WTC11 (cell line): ENCODE data around the gene SPI1. TPM values are rescaled to one million over a fixed set of nuclear protein-coding genes. Genes with fewer than 3 reads are reported as not detected.

Source experiments
- ATAC-seq: fragments of 200-7000 bp; cut with Tn5 transposase; 2 replicates; pipeline ENCODE4 v1.10.0; 2021; ENCODE audit warnings: mild to moderate bottlenecking, moderate library complexity
- CTCF ChIA-PET: fragments of 300-600 bp; sonication (Branson Sonifier 250); formaldehyde crosslinking; loops from one replicate; lab custom pipeline; 2021; ENCODE audit warnings: antibody characterized with exemption; lab: Charles Lee
- POLR2A ChIA-PET: fragments of 350-600 bp; sonication (Branson Sonifier 250); formaldehyde crosslinking; loops from one replicate; lab custom pipeline; 2021; ENCODE audit warnings: antibody characterized with exemption; lab: Charles Lee
- DNase-seq: peaks from one replicate; pipeline ENCODE4 v3.0.0; 2021; ENCODE audit warnings: low spot score
- H3K27ac Mint-ChIP-seq: 2 replicates; pipeline ENCODE4 v1.8.0; 2021; ENCODE audit warnings: mixed read lengths
- H3K27me3 Mint-ChIP-seq: 2 replicates; pipeline ENCODE4 v1.8.0; 2021; ENCODE audit warnings: low read depth, mild to moderate bottlenecking, moderate library complexity, mixed read lengths
- H3K36me3 Mint-ChIP-seq: 2 replicates; pipeline ENCODE4 v1.8.0; 2021; ENCODE audit warnings: mixed read lengths
- H3K4me1 Mint-ChIP-seq: 2 replicates; pipeline ENCODE4 v1.8.0; 2022; ENCODE audit warnings: mixed read lengths
- H3K4me3 Mint-ChIP-seq: 2 replicates; pipeline ENCODE4 v1.8.0; 2021; ENCODE audit warnings: mild to moderate bottlenecking, moderate library complexity, mixed read lengths
- H3K9me3 Mint-ChIP-seq: 2 replicates; pipeline ENCODE4 v1.8.0; 2021; ENCODE audit warnings: mixed read lengths
- ARID4B ChIP-seq: sonication (generic); formaldehyde crosslinking; IDR thresholded peaks from 2 replicates; pipeline ENCODE4 v1.8.0; 2023; ENCODE audit warnings: missing genetic modification reagents, mild to moderate bottlenecking, borderline replicate concordance
- ATF6 ChIP-seq: sonication (generic); formaldehyde crosslinking; IDR thresholded peaks from 2 replicates; pipeline ENCODE4 v1.8.1; 2023; ENCODE audit warnings: mild to moderate bottlenecking, missing genetic modification reagents
- CREM ChIP-seq: sonication (generic); formaldehyde crosslinking; IDR thresholded peaks from 2 replicates; pipeline ENCODE4 v1.8.1; 2022; ENCODE audit warnings: mild to moderate bottlenecking, missing genetic modification reagents, moderate library complexity
- E2F1 ChIP-seq: sonication (generic); formaldehyde crosslinking; IDR thresholded peaks from 2 replicates; pipeline ENCODE4 v1.8.0; 2022; ENCODE audit warnings: mild to moderate bottlenecking, missing genetic modification reagents
- ELF4 ChIP-seq: sonication (generic); formaldehyde crosslinking; IDR thresholded peaks from 2 replicates; pipeline ENCODE4 v1.8.1; 2022; ENCODE audit warnings: low read depth, mild to moderate bottlenecking, moderate library complexity, missing genetic modification reagents
- FOXJ3 ChIP-seq: sonication (generic); formaldehyde crosslinking; IDR thresholded peaks from 2 replicates; pipeline ENCODE4 v1.9.0; 2021; ENCODE audit warnings: missing genetic modification reagents, mild to moderate bottlenecking, borderline replicate concordance
- FOXP4 ChIP-seq: sonication (generic); formaldehyde crosslinking; IDR thresholded peaks from 2 replicates; pipeline ENCODE4 v1.8.0; 2022; ENCODE audit warnings: mild to moderate bottlenecking, missing genetic modification reagents
- GABPB1 ChIP-seq: sonication (generic); formaldehyde crosslinking; IDR thresholded peaks from 2 replicates; pipeline ENCODE4 v1.8.1; 2023; ENCODE audit warnings: mild to moderate bottlenecking, missing genetic modification reagents
- GRHL2 ChIP-seq: fragments of 250-450 bp; sonication (Bioruptor Pico); IDR thresholded peaks from 2 replicates; pipeline ENCODE4 v1.8.0; 2022; ENCODE audit warnings: mild to moderate bottlenecking, moderate library complexity; ENCODE audit not compliant: insufficient replicate concordance, severe bottlenecking
- NFYB ChIP-seq: sonication (generic); formaldehyde crosslinking; conservative IDR thresholded peaks from 2 replicates; pipeline ENCODE4 v1.8.0; 2022; ENCODE audit warnings: low read depth, missing genetic modification reagents
- SP1 ChIP-seq: sonication (generic); formaldehyde crosslinking; conservative IDR thresholded peaks from 2 replicates; pipeline ENCODE4 v1.8.1; 2022; ENCODE audit warnings: missing genetic modification reagents
- TCF7 ChIP-seq: sonication (generic); formaldehyde crosslinking; IDR thresholded peaks from 2 replicates; pipeline ENCODE4 v1.8.0; 2022; ENCODE audit warnings: mild to moderate bottlenecking, low read depth, missing genetic modification reagents, moderate library complexity
- USF1 ChIP-seq: sonication (generic); formaldehyde crosslinking; IDR thresholded peaks from 2 replicates; pipeline ENCODE4 v1.8.0; 2022; ENCODE audit warnings: mild to moderate bottlenecking, missing genetic modification reagents
- ZNF138 ChIP-seq: sonication (generic); formaldehyde crosslinking; conservative IDR thresholded peaks from 2 replicates; pipeline ENCODE4 v1.8.1; 2022; ENCODE audit warnings: mild to moderate bottlenecking, moderate library complexity, missing genetic modification reagents
- ZNF512 ChIP-seq: sonication (generic); formaldehyde crosslinking; IDR thresholded peaks from 2 replicates; pipeline ENCODE4 v1.8.1; 2022; ENCODE audit warnings: missing genetic modification reagents, borderline replicate concordance
- total RNA-seq: library from RNA; stranded (reverse); gene quantifications from 3 replicates; pipeline ENCODE4 v1.2.3, GENCODE V29; 2021

Gene SPI1
- total RNA-seq, 1 experiment from 2014 or later, result 0.59 TPM

- TF ChIP-seq ATF6 (no peak), TCF7 (CRISPR knock-in tag) (no peak), GRHL2 (CRISPR knock-in tag) (no peak), SP1 (CRISPR knock-in tag) (no peak), ARID4B (CRISPR knock-in tag) (no peak), ZNF138 (CRISPR knock-in tag) (no peak)
Observed at GRCh38 chr11:47372422-47372821, 5.9 kb downstream of the SPI1 start (continued).

- CTCF ChIA-PET, result interaction anchor here (0.6 to 1.8 kb wide), 2 partner anchors 15 to 38 kb away, joined by 3 to 5 read pairs; no protein-coding TSS in a partner anchor
- H3K4me1 Mint-ChIP-seq, result no peaks in the 10 kb centered on the region
- H3K4me3 Mint-ChIP-seq, result no peak overlapping the region
- no peaks in the 10 kb centered on the region for H3K36me3 Mint-ChIP-seq
- POLR2A ChIA-PET, result no interaction called here
- no peak for ATAC-seq
- TF ChIP-seq NFYB (CRISPR knock-in tag) (no peak), TCF7 (CRISPR knock-in tag) (no peak)
- TF ChIP-seq, all 79 proteins: peak for 0
- no peaks in the 10 kb centered on the region for H3K9me3 Mint-ChIP-seq
- H3K27ac Mint-ChIP-seq, result no peak overlapping the region
- DNase-seq, result no peak
- no peaks in the 10 kb centered on the region; the same call in 1 of the 2 replicates for H3K27me3 Mint-ChIP-seq
Observed at GRCh38 chr11:47369676-47370075, 8.7 kb downstream of the SPI1 start.

- ATAC-seq (no peak), DNase-seq (no peak)
- no peaks in the 10 kb centered on the region for H3K9me3 Mint-ChIP-seq
- no peak overlapping the region for H3K4me3 Mint-ChIP-seq
- POLR2A ChIA-PET, result no interaction called here
- H3K4me1 Mint-ChIP-seq, result no peaks in the 10 kb centered on the region
- CTCF ChIA-PET, result no interaction called here
- no peaks in the 10 kb centered on the region for H3K36me3 Mint-ChIP-seq
- H3K27ac Mint-ChIP-seq, result no peak overlapping the region
- TF ChIP-seq FOXJ3 (no peak), ZNF512 (CRISPR knock-in tag) (no peak), ELF4 (no peak), FOXP4 (CRISPR knock-in tag) (no peak), E2F1 (CRISPR knock-in tag) (no peak), USF1 (CRISPR knock-in tag) (no peak), ATF6 (no peak), CREM (CRISPR knock-in tag) (no peak), GABPB1 (CRISPR knock-in tag) (no peak)
- TF ChIP-seq, all 79 proteins: peak for 0
- no peaks in the 10 kb centered on the region; the same call in 1 of the 2 replicates for H3K27me3 Mint-ChIP-seq
Observed at GRCh38 chr11:47366020-47366490, 12.3 kb downstream of the SPI1 start.
